ENCODE data around the gene GNPTAB. TPM values are rescaled to one million over a fixed set of nuclear protein-coding genes. Genes with fewer than 3 reads are reported as not detected.

The GNPTAB gene
- total and polyA plus RNA-seq, 2 of the 4 experiments (the other 2 are of a cell fraction), result 16.0 to 24.2 TPM

DNA sequence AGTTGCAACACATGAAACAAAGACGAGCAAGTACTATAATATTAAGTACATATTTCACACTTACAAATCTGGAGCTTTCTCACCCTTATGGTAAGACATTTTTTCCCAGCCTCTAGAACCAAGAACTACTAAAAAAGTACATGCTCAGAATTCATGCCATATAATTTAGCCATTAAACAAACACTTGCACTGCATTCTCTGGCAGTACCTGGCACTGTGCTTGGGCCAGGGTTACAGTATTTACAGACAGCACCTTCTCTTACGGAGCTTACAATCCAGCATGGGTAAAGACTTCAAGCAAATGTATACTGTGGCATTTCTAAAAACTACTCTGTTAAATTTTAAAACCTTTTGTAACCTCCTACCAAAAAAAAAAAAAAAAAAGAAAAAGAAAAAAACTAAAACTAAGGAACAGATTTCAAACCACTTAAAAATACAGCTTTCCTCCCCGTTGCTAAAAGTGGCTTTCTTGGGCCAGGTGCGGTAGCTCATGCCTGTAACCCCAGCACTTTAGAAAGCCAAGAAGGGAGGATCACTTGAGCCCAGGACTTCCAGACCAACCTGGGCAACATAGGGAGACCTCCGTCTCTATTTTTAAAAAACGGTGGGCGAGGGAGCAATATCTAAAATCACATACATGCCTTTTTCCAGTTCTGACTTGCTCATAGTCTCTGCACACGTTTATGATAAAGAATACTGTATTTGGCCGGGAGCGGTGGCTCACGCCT lies 956 bp downstream of the GNPTAB start:
- peak overlapping the region in 1 of 2 experiments; percentile 24; a peak in 1 of 4 replicates for H4K8ac ChIP-seq (ENCODE audit: low read depth in 2 of 2, low read length in 2 of 2)
- TF ChIP-seq BHLHE40 (IDR thresholded peaks at IDR 0.05; ENCODE audit: low read depth, low read length), result no peak
- no peak for TF ChIP-seq MXI1 (IDR thresholded peaks at IDR 0.05; ENCODE audit: borderline replicate concordance, low read depth, low read length)
- TF ChIP-seq RFX5 (IDR thresholded peaks at IDR 0.05; ENCODE audit: low read depth, low read length), result no peak
- TF ChIP-seq RCOR1 (IDR thresholded peaks at IDR 0.05; ENCODE audit: insufficient replicate concordance, low read length), result no peak
- dilution Hi-C loops (cut with HindIII; ENCODE audit: low sequenced_read_pairs, unreplicated experiment), result no loop called here
- intact Hi-C loops (cut with micrococcal nuclease), result loop anchor here (1.0 to 10.0 kb wide), 3 partner anchors 57 to 415 kb away; no protein-coding TSS in a partner anchor
- peak overlapping the region; percentile 88; the same call in 1 of the 2 replicates for H3K4ac ChIP-seq (ENCODE audit: low read depth, low read length)
- H3K23ac ChIP-seq (ENCODE audit: low read depth, low read length), result peak overlapping the region; percentile 53; the same call in 1 of the 2 replicates
- H2AFZ ChIP-seq (replicated peaks; ENCODE audit: low read length, poor library complexity), result peak overlapping the region; percentile 97
- ChIA-PET CTCF (interaction anchor here (0.6 to 4.4 kb wide), 14 partner anchors 8 to 1998 kb away, joined by 3 to 19 read pairs (median 6); no protein-coding TSS in a partner anchor), POLR2A (ENCODE audit: unreplicated experiment) (interaction anchor here (0.5 to 0.7 kb wide), 5 partner anchors 16 to 415 kb away, joined by 4 to 14 read pairs (median 12); no protein-coding TSS in a partner anchor)
- H2BK120ac ChIP-seq (ENCODE audit: low read depth, low read length), result no peak overlapping the region
- H3K18ac ChIP-seq (ENCODE audit: low read depth, low read length), result no peak overlapping the region
- no peak for ATAC-seq (ENCODE audit: low read depth)
- H4K91ac ChIP-seq (ENCODE audit: insufficient read depth, low read depth, low read length), result no peak overlapping the region
- in situ Hi-C loops (cut with MboI; ENCODE audit: low sequenced_read_pairs), result loop anchor here (5.0 kb wide), 1 partner anchor 53 kb away; no protein-coding TSS in a partner anchor
- no peaks in the 10 kb centered on the region for H3K4me1 ChIP-seq (ENCODE audit: control insufficient read depth, insufficient read depth, low read length)
- H2AK9ac ChIP-seq (replicated peaks; ENCODE audit: low read depth, low read length, poor library complexity), result peak overlapping the region; percentile 82
- H2BK5ac ChIP-seq (ENCODE audit: low read depth, low read length, poor library complexity, severe bottlenecking), result no peak overlapping the region
- no peaks in the 10 kb centered on the region for H4K20me1 ChIP-seq (ENCODE audit: insufficient read depth, low read length)
- TSS peak; percentile 41 for BruUV-seq (replicated peaks)
- no peak overlapping the region for H2BK15ac ChIP-seq (ENCODE audit: low read depth, low read length)
- H3K27ac ChIP-seq (ENCODE audit: insufficient read depth, low read length), result peak overlapping the region; percentile 34; the same call in 1 of the 2 replicates
- no peak for DNase-seq
- H3K4me3 ChIP-seq (ENCODE audit: insufficient read depth, low read depth, low read length), result peak overlapping the region; percentile 97
- peak overlapping the region; percentile 94 for H3K9ac ChIP-seq (ENCODE audit: low read depth, low read length)
- WGBS, 2 experiments (ENCODE audit: extremely low coverage in 2 of 2, insufficient read length in 1 of 2), result 20% methylated on average over 4 of the region's 11 CpGs; no CpG with 5 or more reads in 1 of the 2 experiments
- no peaks in the 10 kb centered on the region for H3K9me3 ChIP-seq (ENCODE audit: control insufficient read depth, insufficient read depth, low read length)
- H4K5ac ChIP-seq (ENCODE audit: low read depth, low read length), result no peak overlapping the region; the same call in 1 of the 2 replicates
- H3K56ac ChIP-seq (ENCODE audit: extremely low read depth, insufficient read depth, low read length), result peak overlapping the region; percentile 12; the same call in 1 of the 2 replicates
- no peak overlapping the region for H2BK20ac ChIP-seq (ENCODE audit: low read depth, low read length)
- H3K14ac ChIP-seq (replicated peaks; ENCODE audit: low read depth, low read length), result no peak overlapping the region; the same call in none of the 2 replicates
- no peaks in the 10 kb centered on the region for H3K27me3 ChIP-seq (ENCODE audit: control insufficient read depth, insufficient read depth, low read length)
- peak overlapping the region; percentile 99 for H3K4me2 ChIP-seq (ENCODE audit: low read depth, low read length)
- no peaks in the 10 kb centered on the region for H3K36me3 ChIP-seq (ENCODE audit: control insufficient read depth, insufficient read depth, low read length)
- no peak overlapping the region for H2AK5ac ChIP-seq (ENCODE audit: low read depth, low read length)
- H3K79me1 ChIP-seq (ENCODE audit: low read depth in 1 of 2, low read length in 2 of 2), result peaks cover 11 to 33% of the 10 kb centered on the region in 2 experiments; a peak in 3 of 4 replicates
- no peaks in the 10 kb centered on the region for H3K9me1 ChIP-seq (ENCODE audit: insufficient read depth, low read length)
